Stimulated activated CD4-positive, alpha-beta T cell treated with anti-CD3 and anti-CD28 coated beads, Interleukin-15, amount 100 ng/mL, for 24 hours (primary cell): ENCODE results near the gene HRG.
"Not testable (repeated sequence)": the region's sequence is repeated elsewhere in the genome, so short reads cannot be mapped to it uniquely, and the experiment has no call there.

Experiments used
- DNase-seq: peaks from one replicate; pipeline ENCODE4 v3.0.0-alpha.2; 2020

HRG gene

GRCh38 chr3:186686475-186686874 lies 20.7 kb downstream of the HRG start:
- DNase-seq: not testable (repeated sequence)

DNA sequence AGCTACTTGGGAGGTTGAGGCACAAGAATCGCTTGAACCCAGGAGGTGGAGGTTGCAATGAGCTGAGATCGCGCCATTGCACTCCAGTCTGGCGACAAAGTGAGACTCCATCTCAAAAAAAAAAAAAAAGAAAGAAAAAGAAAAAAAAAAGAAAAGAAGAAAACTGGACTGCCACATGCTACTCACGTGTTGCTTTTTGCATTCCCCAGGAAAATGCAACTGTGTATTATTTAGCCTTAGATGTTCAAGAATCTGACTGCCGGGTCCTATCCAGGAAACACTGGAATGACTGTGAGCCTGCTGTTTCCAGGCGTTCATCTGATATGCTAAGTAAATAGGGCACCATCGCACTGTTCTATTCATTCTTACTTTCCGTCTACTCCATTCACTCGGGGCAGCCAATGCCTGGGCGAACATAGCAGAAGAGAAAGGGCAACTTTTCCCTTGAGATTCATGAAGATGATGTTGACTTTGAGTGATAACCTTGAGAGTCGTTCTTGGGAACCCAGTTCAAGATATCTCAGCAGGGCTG lies 21.4 kb downstream of the HRG start:
- no peak for DNase-seq

- not testable (repeated sequence) for DNase-seq
Measured at GRCh38 chr3:186690304-186690703, 24.5 kb downstream of the HRG start.

GRCh38 chr3:186691676-186692075 lies 25.9 kb downstream of the HRG start:
- DNase-seq: no peak

- DNase-seq: no peak
Measured at GRCh38 chr3:186693843-186694242, 28.0 kb downstream of the HRG start.

GRCh38 chr3:186694288-186695032 lies 28.6 kb downstream of the HRG start:
- DNase-seq: no peak

DNA sequence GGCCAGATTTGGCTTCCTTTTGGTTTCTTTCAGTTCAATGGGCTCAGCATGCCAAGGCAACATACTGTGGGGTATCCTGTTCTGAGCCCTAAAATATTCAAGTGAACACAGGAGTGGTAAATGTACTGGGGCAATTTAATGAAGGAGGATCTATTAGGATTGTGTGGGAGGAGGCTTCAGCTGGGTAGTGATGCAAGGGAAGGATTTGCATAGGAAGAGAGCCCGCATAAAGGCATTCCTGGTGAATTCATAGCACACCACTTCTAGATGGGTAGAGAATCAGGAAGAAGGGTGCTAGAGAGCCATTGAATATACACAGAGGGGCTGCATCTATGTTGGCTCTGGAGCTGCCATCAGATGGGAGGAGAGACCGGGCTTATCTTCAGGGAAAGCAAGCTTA lies 30.7 kb downstream of the HRG start:
- no peak for DNase-seq

GRCh38 chr3:186697510-186697909 lies 31.7 kb downstream of the HRG start:
- DNase-seq: no peak

DNA sequence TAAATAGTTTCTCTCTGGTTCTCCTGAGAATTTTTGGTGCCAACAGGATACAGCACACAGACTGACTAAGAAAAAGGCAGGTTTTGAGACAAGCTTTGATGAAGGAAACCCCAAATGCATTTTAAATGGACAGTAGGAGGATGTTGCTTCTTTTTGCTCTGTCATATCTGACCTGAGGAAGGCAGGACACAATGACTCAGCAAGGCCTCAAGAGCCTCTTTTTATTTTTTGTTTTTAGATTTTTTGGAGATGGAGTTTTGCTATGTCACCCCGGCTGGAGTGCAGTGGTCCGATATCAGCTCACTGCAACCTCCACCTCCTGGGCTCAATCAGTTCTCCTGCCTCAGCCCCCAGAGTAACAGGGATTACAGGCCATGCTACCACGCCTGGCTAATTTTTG lies 34.5 kb downstream of the HRG start:
- DNase-seq: no peak

GRCh38 chr3:186702451-186702850 lies 36.6 kb downstream of the HRG start:
- not testable (repeated sequence) for DNase-seq

GRCh38 chr3:186705882-186706780 lies 40.3 kb downstream of the HRG start:
- DNase-seq: peak; percentile 61

DNA sequence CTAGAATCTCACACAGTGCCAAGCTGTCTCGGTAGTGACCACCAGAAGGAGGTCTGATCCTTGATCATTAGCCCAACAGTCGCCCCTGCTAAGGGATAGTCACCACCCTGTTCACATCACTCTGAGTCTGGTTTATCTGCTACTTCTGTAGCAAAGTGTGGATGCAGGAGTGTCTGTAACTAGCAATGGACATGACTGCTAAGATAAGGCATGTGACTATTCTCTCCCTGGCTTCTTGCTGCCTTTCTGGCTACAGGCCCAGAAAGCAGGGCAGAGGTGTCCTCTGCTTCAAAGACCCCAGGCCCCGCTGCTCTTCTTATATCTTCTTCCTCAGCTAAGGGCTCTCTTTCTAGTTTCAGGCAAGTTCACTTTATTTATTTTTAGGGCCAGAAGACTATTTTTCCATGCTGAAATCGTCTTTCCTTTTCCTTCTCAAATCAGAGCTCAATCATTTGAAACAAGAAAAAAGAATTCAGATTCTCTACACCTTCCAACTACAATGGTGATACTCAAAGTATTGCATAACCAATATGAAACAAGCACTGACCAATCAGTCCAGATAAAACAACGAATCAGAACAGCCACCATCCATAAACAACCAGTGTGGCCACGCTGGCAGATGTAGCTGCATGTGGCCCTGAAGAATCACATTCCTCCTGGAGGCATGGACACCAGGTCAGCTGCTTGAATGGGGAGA lies 43.3 kb downstream of the HRG start:
- no peak for DNase-seq

DNA sequence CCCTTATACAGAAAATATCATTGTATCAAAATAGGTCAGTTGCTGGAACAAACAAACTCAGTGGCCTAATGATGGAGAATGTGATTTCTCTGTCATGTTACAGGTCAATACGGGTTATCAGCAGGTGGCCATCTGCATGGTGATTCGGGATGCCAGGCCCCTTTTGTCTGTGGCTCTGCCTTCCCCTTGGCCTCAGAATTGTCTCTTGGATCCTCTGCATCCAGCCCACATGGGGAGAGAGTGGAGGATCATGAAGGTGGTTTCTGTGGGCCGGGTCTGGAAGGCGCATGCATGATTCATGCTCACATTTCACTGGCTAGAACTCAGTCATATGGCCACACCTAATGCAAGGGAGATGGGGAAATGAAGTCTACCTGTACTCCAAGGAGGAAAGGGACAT lies 44.9 kb downstream of the HRG start:
- not testable (repeated sequence) for DNase-seq

DNA sequence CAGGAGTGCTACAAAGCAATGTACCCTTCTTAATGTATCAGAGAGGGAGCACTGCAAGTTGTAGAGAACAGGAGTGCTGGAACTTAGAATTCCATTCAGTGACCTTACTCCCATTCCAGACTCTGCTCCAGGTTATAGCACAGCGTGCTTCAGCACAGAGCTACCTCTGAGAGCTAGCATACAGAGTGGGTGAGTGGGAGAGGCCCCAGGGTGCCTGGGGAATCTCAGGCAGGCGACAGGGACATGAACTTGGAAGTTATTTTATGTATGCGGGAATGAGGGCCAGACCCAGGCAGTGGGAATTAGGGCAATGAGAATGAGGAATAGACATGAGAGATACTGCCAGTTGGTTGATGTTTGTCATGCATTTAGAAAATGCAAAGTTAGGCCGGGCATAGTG lies 47.7 kb downstream of the HRG start:
- no peak for DNase-seq

GRCh38 chr3:186717039-186717457 lies 51.2 kb downstream of the HRG start, which contains the start of gene KNG1:
Gene KNG1, plus strand, starts transcription at chr3:186717359. Its CDS starts 184 bp downstream, at chr3:186717543.
- DNase-seq: no peak

DNA sequence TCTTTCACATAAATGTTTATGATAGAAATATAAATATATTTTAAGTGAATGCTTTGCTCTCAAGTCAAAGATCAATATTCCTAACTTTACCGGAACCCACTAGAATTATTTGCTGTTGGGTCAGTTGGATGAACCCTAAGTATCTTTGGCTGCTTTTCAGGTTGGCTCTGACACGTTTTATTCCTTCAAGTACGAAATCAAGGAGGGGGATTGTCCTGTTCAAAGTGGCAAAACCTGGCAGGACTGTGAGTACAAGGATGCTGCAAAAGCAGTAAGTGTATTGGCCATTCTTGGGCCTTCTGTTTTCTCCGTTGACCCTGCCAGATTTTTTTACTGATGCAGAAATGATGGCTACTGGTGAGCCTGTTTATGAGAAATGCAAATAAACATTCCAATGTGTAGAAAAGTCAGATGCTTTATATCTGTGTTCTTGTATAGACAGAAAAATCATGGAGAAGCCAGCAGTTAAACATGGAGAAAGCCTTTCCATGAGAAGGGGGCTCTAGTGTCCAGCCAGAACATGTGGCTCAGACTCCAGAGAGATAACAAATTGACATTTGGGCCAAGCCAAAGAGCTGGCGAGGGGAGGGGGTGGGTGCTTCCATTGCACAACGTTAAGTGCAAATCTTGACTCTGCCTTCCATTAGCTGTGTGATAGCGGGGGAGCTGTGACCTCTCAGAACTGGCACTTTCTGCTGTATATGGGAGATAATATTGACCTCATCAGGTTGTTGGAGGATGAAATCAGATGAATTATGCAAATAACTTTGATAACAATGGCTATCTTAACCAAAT lies 54.3 kb downstream of the HRG start:
- no peak for DNase-seq

DNA sequence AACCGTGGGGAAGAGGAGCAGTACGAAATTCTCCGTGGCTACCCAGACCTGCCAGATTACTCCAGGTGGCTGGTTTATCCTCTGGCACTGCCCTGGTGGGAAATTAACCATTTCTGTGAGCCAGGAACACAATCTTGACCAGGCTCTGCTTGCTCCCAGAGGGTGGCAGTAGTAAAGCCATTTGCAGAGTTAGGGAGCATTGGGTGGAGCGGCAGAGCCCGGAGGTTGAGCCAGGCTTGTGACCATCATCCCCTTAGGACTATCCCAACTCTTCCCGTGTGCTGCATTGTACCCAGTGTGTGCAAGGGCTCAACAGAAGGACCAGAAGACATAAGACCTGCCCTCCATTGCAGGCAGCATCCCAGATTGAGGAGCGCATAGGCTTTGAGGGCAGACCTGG lies 56.6 kb downstream of the HRG start:
- DNase-seq: no peak

DNA sequence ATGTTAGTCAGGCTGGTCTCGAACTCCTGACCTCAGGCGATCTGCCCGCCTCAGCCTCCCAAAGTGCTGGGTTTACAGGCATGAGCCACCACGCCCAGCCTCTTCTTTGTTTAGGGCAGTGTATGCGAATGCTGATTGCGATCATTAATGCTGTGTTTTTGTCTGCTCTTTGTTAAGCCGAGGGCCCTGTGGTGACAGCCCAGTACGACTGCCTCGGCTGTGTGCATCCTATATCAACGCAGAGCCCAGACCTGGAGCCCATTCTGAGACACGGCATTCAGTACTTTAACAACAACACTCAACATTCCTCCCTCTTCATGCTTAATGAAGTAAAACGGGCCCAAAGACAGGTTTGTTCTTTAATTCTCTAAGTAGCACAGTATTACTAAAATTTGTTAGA lies 59.1 kb downstream of the HRG start:
- no peak for DNase-seq
